Astrocyte (in vitro differentiated cells and primary cell): ENCODE results near the gene RPLP2. TPM values are rescaled to one million over a fixed set of nuclear protein-coding genes. Genes with fewer than 3 reads are reported as not detected.

Experiments used
- DNase-seq: peaks from one replicate; pipeline ENCODE4 v3.0.0-alpha.2; 2010; ENCODE audit warnings: low read depth
- FAIRE-seq: peaks from 2 replicates; lab custom pipeline; 2011; peaks lifted over from hg19 to GRCh38; lab: Jason Lieb, UNC
- H2AFZ ChIP-seq: 2 replicates; pipeline ENCODE4 v1.6.0; 2012; ENCODE audit warnings: low read depth, low read length, inconsistent platforms
- H3K27ac ChIP-seq: 2 replicates; pipeline ENCODE4 v1.5.1; 2011; ENCODE audit warnings: low read depth, low read length, inconsistent platforms
- H3K27me3 ChIP-seq: 2 replicates; pipeline ENCODE4 v1.6.0; 2011; ENCODE audit warnings: low read length, inconsistent platforms; ENCODE audit not compliant: insufficient read depth
- H3K36me3 ChIP-seq: 2 replicates; pipeline ENCODE4 v1.5.1; 2011; ENCODE audit warnings: low read length, inconsistent platforms; ENCODE audit not compliant: insufficient read depth
- H3K4me1 ChIP-seq: 2 replicates; pipeline ENCODE4 v1.5.1; 2011; ENCODE audit warnings: low read length, inconsistent platforms; ENCODE audit not compliant: insufficient read depth
- H3K4me2 ChIP-seq: 2 replicates; pipeline ENCODE4 v1.6.0; 2012; ENCODE audit warnings: low read length, inconsistent platforms
- H3K4me3 ChIP-seq: 2 replicates; pipeline ENCODE4 v1.5.1; 2011; ENCODE audit warnings: low read depth, mild to moderate bottlenecking, low read length, inconsistent platforms; ENCODE audit not compliant: insufficient read depth
- H3K79me2 ChIP-seq: 2 replicates; pipeline ENCODE4 v1.6.0; 2012; ENCODE audit warnings: mild to moderate bottlenecking, low read length, inconsistent platforms; ENCODE audit not compliant: insufficient read depth
- H3K9ac ChIP-seq: 2 replicates; pipeline ENCODE4 v1.6.0; 2012; ENCODE audit warnings: mild to moderate bottlenecking, low read length, inconsistent platforms
- H3K9me3 ChIP-seq: 2 replicates; pipeline ENCODE4 v1.5.1; 2012; ENCODE audit warnings: low read depth, mild to moderate bottlenecking, low read length, inconsistent platforms; ENCODE audit not compliant: insufficient read depth
- H4K20me1 ChIP-seq: 2 replicates; pipeline ENCODE4 v1.6.0; 2012; ENCODE audit warnings: low read length, inconsistent platforms; ENCODE audit not compliant: insufficient read depth
- H3K27ac Mint-ChIP-seq: one replicate; pipeline ENCODE4 v1.8.0; 2021; ENCODE audit warnings: mild to moderate bottlenecking, mixed read lengths; ENCODE audit not compliant: unreplicated experiment
- H3K27me3 Mint-ChIP-seq: one replicate; pipeline ENCODE4 v1.8.0; 2021; ENCODE audit warnings: low read depth, mixed read lengths; ENCODE audit not compliant: unreplicated experiment
- H3K36me3 Mint-ChIP-seq: one replicate; pipeline ENCODE4 v1.8.0; 2021; ENCODE audit warnings: low read depth, mixed read lengths; ENCODE audit not compliant: unreplicated experiment
- H3K4me1 Mint-ChIP-seq: one replicate; pipeline ENCODE4 v1.8.0; 2021; ENCODE audit warnings: low read depth, mixed read lengths; ENCODE audit not compliant: unreplicated experiment
- H3K4me3 Mint-ChIP-seq: one replicate; pipeline ENCODE4 v1.8.0; 2021; ENCODE audit warnings: mild to moderate bottlenecking, moderate library complexity, mixed read lengths; ENCODE audit not compliant: unreplicated experiment
- H3K9me3 Mint-ChIP-seq: one replicate; pipeline ENCODE4 v1.8.0; 2021; ENCODE audit warnings: mild to moderate bottlenecking, mixed read lengths; ENCODE audit not compliant: unreplicated experiment
- EZH2 ChIP-seq: IDR thresholded peaks from 2 replicates; pipeline ENCODE4 v1.6.1; 2012; ENCODE audit warnings: mild to moderate bottlenecking, low read length, inconsistent platforms; ENCODE audit not compliant: insufficient read depth
- total RNA-seq: library from RNA; stranded (reverse); gene quantifications from 2 replicates; pipeline ENCODE4 v1.2.1, GENCODE V29; 2021
- TF ChIP-seq, protein P1 (sequence below): IDR thresholded peaks from 2 replicates; pipeline ENCODE4 v1.5.1; 2011; ENCODE audit warnings: low read depth, mild to moderate bottlenecking, inconsistent platforms, low read length, moderate library complexity; ENCODE audit not compliant: insufficient read depth

Gene RPLP2
- total RNA-seq, 1 donor from 2014 or later: 1,666 TPM

GRCh38 chr11:831961-832528 lies 22.3 kb downstream of the RPLP2 start:
- no peaks in the 10 kb centered on the region for H3K27me3 ChIP-seq
- DNase-seq (no peak), FAIRE-seq (no peak)
- H3K79me2 ChIP-seq: peaks cover 42% of the 10 kb centered on the region
- TF ChIP-seq, protein P1, sequence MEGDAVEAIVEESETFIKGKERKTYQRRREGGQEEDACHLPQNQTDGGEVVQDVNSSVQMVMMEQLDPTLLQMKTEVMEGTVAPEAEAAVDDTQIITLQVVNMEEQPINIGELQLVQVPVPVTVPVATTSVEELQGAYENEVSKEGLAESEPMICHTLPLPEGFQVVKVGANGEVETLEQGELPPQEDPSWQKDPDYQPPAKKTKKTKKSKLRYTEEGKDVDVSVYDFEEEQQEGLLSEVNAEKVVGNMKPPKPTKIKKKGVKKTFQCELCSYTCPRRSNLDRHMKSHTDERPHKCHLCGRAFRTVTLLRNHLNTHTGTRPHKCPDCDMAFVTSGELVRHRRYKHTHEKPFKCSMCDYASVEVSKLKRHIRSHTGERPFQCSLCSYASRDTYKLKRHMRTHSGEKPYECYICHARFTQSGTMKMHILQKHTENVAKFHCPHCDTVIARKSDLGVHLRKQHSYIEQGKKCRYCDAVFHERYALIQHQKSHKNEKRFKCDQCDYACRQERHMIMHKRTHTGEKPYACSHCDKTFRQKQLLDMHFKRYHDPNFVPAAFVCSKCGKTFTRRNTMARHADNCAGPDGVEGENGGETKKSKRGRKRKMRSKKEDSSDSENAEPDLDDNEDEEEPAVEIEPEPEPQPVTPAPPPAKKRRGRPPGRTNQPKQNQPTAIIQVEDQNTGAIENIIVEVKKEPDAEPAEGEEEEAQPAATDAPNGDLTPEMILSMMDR: no peak
- TF ChIP-seq EZH2: no peak
- H3K4me2 ChIP-seq: peak overlapping the region; percentile 96
- H3K9ac ChIP-seq: peak overlapping the region; percentile 74
- peak overlapping the region; percentile 59 for H3K4me3 ChIP-seq
- Mint-ChIP-seq H3K4me3 (peak overlapping the region; percentile 74), H3K27ac (peak overlapping the region; percentile 58), H3K36me3 (no peaks in the 10 kb centered on the region), H3K4me1 (peaks cover 11% of the 10 kb centered on the region), H3K27me3 (peaks cover 5% of the 10 kb centered on the region), H3K9me3 (no peaks in the 10 kb centered on the region)
- peak overlapping the region; percentile 37 for H3K27ac ChIP-seq
- peak overlapping the region; percentile 56 for H2AFZ ChIP-seq
- peaks cover 65% of the 10 kb centered on the region for H3K4me1 ChIP-seq
- no peaks in the 10 kb centered on the region for H3K9me3 ChIP-seq
- peaks cover 54% of the 10 kb centered on the region for H4K20me1 ChIP-seq
- H3K36me3 ChIP-seq: peaks cover 3% of the 10 kb centered on the region

DNA sequence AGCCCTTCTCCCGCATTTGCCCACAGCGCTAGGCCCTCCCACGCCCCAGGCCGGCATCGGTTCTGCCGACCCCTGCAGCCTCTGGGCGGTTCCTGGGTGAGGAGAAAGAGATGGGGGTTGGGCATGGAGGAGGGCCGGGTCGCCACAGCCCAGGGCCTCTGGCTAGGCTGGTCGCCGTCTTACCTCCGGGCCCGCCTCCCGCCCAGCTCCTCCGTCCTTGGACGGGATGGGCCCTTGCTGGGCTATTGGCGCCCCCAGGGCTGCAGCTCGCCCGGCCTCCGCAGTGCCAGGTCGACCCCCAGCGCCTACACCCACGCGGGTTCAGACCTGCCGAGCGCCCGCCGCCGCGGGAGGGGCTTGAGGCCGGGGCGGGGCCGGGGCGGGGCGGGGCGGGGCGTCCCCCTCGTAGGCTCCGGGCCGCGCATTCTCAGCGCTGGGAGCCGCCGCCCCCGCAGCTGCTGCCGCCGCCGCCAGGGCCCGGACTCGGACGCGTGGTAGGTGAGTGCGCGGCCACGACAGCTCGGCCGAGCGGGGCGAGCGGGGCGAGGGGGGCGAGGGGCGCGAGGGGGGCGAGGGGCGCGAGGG lies 22.9 kb downstream of the RPLP2 start, which contains the start of gene CD151:
Gene CD151, plus strand, starts transcription at position 424 of the 585 bp plus-strand sequence. CDS start 3,118 bp downstream, outside the sequence.
- Histone ChIP-seq H3K4me1 (peaks cover 68% of the 10 kb centered on the region), H2AFZ (peak within 1 kb of the TSS; percentile 56), H3K4me2 (peak within 1 kb of the TSS; percentile 98), H3K27ac (peak within 1 kb of the TSS; percentile 79), H3K9ac (peak within 1 kb of the TSS; percentile 92), H3K27me3 (no peaks in the 10 kb centered on the region), H4K20me1 (peaks cover 60% of the 10 kb centered on the region), H3K36me3 (peaks cover 3% of the 10 kb centered on the region), H3K4me3 (peak within 1 kb of the TSS; percentile 86), H3K9me3 (no peaks in the 10 kb centered on the region), H3K79me2 (peaks cover 48% of the 10 kb centered on the region)
- FAIRE-seq: no peak
- no peak for DNase-seq
- Mint-ChIP-seq H3K36me3 (no peaks in the 10 kb centered on the region), H3K27me3 (peaks cover 3% of the 10 kb centered on the region), H3K9me3 (no peaks in the 10 kb centered on the region), H3K4me3 (peak within 1 kb of the TSS; percentile 91), H3K4me1 (peaks cover 10% of the 10 kb centered on the region), H3K27ac (peak within 1 kb of the TSS; percentile 98)
- TF ChIP-seq, protein P1: no peak
